ENCODE results near the gene TECPR2. TPM values are rescaled to one million over a fixed set of nuclear protein-coding genes. Genes with fewer than 3 reads are reported as not detected.

The TECPR2 gene
- total and polyA plus RNA-seq, 2 of the 13 experiments (the other 11 are each of a cell fraction or from before 2014, with no cell fraction given), result 3.5 to 5.7 TPM

GRCh38 chr14:102396521-102396920, 33.8 kb downstream of the TECPR2 start:
- Histone ChIP-seq H3K4me3 (replicated peaks in 1 of 3; ENCODE audit: insufficient read depth in 1 of 3, low read depth in 2 of 3, low read length in 3 of 3) (no peak overlapping the region), H3K27me3 (ENCODE audit: control insufficient read depth in 1 of 2, insufficient read depth in 2 of 2, low read length in 2 of 2) (no peaks in the 10 kb centered on the region), H3K36me3 (replicated peaks in 1 of 2; ENCODE audit: control insufficient read depth in 1 of 2, insufficient read depth in 2 of 2, low read length in 2 of 2) (no peaks in the 10 kb centered on the region; a peak in 1 of 5 replicates), H3K4me2 (ENCODE audit: low read depth, low read length) (no peak overlapping the region), H3K4me1 (ENCODE audit: insufficient read depth, low read length) (peaks cover 20% of the 10 kb centered on the region), H3K27ac (ENCODE audit: extremely low read length, insufficient read depth, low read length) (no peak overlapping the region), H3K9ac (ENCODE audit: insufficient read depth, low read depth, low read length) (no peak overlapping the region), H3K79me2 (ENCODE audit: insufficient read depth, low read length) (no peaks in the 10 kb centered on the region), H4K20me1 (ENCODE audit: insufficient read depth, low read length) (no peaks in the 10 kb centered on the region), H3K9me3 (ENCODE audit: low read length) (peaks cover 4% of the 10 kb centered on the region; the same call in 1 of the 2 replicates), H2AFZ (ENCODE audit: low read length) (no peak overlapping the region)
- 98% methylated on average over 7 of the region's 7 CpGs for WGBS (ENCODE audit: low lambda C conversion rate)
- FAIRE-seq (no peak), ATAC-seq (no peak), DNase-seq (ENCODE audit: low spot score) (no peak)
- no TSS peak for BruUV-seq (replicated peaks)
- POLR2A ChIA-PET, result no interaction called here
- intact Hi-C loops (cut with micrococcal nuclease; ENCODE audit: unreplicated experiment) (no loop called here), in situ Hi-C loops (cut with HindIII; ENCODE audit: extremely low pct_ligation_motif_present, low pct_unique_long_range_greater_than_20kb) (no loop called here)
- no peak for TF ChIP-seq CCDC6 (CRISPR knock-in tag; IDR thresholded peaks at IDR 0.05)
- TF ChIP-seq ZNF10 (CRISPR knock-in tag; IDR thresholded peaks at IDR 0.05; ENCODE audit: borderline replicate concordance, low read depth), result no peak
- no peak for TF ChIP-seq DNMT1 (CRISPR knock-in tag; IDR thresholded peaks at IDR 0.05)
- no peak for TF ChIP-seq ZNF235 (CRISPR knock-in tag; IDR thresholded peaks at IDR 0.05; ENCODE audit: borderline replicate concordance)
- TF ChIP-seq ZNF510 (CRISPR knock-in tag; IDR thresholded peaks at IDR 0.05; ENCODE audit: low read depth), result no peak
- TF ChIP-seq ZKSCAN1 (IDR thresholded peaks at IDR 0.05; ENCODE audit: low read length), result no peak
- TF ChIP-seq SOX5 (CRISPR knock-in tag; IDR thresholded peaks at IDR 0.05; ENCODE audit: borderline replicate concordance), result no peak
- TF ChIP-seq ZBTB46 (CRISPR knock-in tag; IDR thresholded peaks at IDR 0.05; ENCODE audit: borderline replicate concordance), result no peak
- no peak for TF ChIP-seq CHCHD3 (CRISPR knock-in tag; IDR thresholded peaks at IDR 0.05)
- no peak for TF ChIP-seq SAP130 (CRISPR knock-in tag; IDR thresholded peaks at IDR 0.05; ENCODE audit: low read depth)
- TF ChIP-seq ZNF552 (CRISPR knock-in tag; IDR thresholded peaks at IDR 0.05; ENCODE audit: borderline replicate concordance), result no peak
- CTCF ChIA-PET (ENCODE audit: low intra/inter-chr PET ratio, low total read pairs), result no interaction called here
